HS-27A (cell line): ENCODE measurements around the gene PTGES3.
A peak's percentile ranks its signal among the peaks of the same experiment; 100 is the strongest.
"Not testable (repeated sequence)": the region's sequence is repeated elsewhere in the genome, so short reads cannot be mapped to it uniquely, and the experiment has no call there.

Source experiments
- DNase-seq: peaks from one replicate; pipeline ENCODE4 v3.0.0-alpha.2; 2012; ENCODE audit warnings: low read depth, missing footprints

The PTGES3 gene

DNA sequence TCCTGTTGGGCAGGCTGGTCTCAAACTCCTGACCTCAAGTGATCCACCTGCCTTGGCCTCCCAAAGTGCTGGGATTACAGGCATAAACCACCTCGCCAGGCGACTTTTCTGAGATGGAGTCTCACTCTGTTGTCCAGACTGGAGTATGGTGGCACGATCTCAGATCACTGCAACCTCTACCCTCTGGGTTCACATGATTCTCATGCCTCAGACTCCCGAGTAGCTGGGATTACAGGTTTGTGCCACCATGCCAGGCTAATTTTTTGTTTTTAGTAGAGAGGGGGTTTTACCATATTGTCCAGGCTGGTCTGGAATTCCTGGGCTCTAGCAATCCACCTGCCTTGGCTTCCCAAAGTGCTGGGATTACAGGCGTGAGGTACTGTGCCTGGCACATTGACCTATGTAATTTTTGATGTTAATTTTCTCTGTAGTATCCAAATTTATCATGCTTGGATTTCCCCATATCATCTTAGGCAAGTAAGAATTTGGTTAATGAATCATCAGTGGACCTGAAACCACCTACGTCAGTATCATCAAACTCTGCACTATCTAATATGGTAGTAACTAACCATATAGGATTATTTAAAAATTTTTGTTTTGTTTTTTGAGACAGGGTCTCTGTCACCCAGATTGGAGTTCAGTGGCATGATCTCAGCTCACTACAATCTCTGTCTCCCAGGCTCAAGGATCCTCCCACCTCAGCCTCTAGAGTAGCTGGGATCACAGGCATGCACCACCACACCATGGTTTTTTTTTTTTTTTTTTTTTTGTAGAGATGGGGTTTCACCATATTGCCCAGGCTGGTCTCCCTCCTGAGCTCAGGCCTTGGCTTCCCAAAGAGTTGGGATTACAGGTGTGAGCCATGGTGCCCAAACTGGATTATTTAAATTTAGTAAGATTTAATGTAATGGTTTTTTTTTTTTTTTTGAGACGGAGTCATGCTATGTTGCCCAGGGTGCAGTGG is 30.4 kb downstream of the PTGES3 start:
- DNase-seq, result no peak

DNA sequence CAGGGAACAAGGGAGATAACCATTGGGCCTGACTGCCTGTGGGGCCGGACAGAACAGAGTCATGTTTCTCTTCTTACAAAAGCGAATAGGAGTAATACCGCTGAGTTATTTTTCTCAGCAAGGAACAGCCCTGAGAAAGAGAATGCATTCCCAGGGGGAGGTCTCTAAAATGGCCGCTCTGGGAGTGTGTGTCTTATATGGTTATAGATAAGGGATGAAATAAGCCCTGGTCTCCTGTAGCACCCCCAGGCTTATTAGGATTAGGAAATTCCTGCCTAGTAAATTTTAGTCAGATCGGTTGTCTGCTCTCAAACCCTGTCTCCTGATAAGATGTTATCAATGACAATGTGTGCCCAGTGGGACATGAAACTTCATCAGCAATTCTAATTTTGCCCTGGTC is 34.3 kb downstream of the PTGES3 start:
- not testable (repeated sequence) for DNase-seq

DNA sequence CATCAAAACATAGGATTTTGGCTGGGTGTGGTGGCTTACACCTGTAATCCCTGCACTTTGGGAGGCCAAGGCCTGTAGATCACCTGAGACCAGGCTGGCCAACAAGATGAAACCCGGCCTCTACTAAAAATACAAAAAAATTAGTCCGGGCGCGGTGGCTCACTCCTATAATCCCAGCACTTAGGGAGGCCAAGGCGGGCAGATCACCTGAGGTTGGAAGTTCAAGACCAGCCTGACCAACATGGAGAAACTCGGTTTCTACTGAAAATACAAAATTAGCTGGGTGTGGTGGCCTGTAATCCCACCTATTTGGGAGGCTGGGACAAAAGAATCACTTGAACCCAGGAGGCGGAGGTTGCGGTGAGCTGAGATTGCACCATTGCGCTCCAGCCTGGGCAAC is 40.1 kb downstream of the PTGES3 start:
- not testable (repeated sequence) for DNase-seq

DNA sequence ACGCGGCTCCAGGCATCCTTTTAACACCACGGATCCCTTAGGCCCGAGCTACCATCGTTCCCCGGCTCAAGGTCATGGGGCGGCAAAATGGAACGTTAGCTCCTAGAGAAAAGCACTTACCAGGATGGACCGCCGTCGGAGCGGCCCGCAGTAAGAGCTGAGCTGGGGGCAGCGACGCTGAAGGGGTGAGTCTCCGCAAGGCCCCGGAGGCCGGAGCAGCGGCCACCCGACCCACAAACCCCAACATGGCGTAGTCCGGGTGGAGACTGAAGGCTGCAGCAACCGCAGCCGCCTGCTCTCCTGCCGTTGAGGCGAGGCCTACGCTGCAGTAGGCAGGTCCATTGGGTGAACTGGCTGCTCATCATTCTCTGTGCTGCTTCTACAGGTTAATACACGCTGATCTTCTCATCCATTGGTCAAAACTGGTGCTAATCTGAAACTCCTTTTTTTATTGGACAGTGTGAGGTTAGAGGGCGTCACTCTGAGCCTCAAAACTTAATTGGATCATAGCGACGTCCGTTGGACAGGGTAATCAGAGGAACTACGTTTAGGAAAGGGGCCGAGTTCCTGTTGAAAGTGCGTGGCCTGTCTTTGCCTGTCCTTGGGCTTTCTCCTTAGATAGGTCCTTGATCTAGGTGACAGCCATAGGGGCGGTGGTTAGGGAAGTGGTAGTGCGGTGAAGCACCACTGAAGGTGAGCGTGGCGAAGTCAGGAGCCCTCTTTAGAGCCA is 42.2 kb downstream of the PTGES3 start, which contains the start of gene ATP5F1B:
TSS of gene ATP5F1B (minus strand) at position 268 of the 730 bp plus-strand sequence. CDS start at position 247, 21 bp downstream.
- peak; percentile 98 for DNase-seq

DNA sequence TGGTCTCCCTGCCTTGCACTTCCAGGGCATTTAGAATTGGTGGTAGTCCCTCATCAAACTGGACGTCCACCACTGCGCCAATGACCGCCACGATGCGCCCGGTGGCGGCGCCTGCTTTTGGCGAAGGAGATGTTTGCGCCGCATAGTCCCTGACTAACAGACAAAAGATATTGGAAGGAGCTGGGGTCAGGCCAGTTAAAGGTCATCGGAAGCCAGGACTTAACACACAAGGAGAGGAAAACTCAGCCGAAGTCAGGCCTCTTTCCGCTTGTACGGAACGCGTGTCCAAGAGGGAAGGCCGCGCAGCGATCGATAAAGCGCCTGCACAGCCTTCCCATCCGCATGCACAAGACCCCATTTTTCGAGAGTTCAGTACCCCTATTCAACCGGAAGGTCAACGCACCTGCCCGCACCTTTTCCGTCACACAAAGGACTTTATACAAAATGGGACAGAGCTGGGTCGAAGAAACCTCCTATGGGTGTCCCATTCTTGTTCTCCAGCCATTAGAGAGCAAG is 42.8 kb downstream of the PTGES3 start:
- DNase-seq, result no peak

DNA sequence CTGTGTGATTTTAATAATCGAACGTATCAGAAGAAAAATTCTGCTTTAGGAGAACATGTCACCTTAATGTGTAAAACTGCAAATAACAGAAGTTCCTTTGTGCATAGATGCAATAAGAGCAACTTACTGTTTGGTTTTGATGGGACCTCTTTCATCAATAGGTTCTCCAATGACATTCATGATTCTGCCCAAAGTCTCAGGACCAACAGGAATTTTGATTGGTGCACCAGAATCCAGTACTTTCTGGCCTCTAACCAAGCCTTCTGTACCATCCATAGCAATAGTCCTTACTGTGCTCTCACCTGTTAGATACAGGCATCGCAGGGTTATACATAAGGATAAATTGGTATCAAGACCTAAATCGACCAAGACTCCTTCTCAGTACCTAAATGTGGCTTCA is 43.4 kb downstream of the PTGES3 start:
- DNase-seq, result no peak

DNA sequence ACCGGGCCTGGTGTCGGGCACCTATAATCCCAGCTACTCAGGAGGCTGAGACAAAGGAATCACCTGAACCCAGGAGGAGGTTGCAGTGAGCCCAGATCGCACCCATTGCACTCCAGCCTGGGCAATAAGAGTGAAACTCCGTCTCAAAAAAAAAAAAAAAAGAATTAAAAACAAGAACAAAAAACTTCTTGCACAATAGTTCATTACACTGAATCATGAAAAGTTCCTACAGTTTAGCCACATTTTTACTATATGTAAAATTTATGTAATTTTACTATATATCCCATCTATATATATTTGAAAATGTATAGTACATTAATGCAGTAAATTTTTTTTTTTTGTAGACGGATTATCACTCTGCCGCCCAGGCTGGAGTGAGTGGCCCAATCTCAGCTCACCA is 46.9 kb downstream of the PTGES3 start:
- DNase-seq, result no peak

DNA sequence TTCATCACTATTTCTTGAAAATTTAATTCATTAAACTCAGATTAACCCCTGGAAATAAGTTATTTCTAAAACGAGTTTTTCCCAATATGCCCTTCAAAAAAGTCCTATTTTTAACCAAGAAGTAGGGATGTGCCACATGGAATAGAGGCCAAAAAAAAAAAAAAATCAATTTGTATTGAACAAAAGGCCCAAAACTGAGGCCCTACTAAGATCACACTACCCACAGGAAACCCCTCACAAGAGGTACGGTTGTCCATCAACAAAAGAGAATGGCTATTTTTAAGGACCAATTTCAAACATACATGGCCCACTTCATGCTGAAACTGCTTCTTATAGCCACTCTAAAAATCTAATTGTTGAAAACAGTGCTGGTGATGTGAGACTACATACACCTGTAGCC is 50.5 kb downstream of the PTGES3 start:
- DNase-seq, result no peak

DNA sequence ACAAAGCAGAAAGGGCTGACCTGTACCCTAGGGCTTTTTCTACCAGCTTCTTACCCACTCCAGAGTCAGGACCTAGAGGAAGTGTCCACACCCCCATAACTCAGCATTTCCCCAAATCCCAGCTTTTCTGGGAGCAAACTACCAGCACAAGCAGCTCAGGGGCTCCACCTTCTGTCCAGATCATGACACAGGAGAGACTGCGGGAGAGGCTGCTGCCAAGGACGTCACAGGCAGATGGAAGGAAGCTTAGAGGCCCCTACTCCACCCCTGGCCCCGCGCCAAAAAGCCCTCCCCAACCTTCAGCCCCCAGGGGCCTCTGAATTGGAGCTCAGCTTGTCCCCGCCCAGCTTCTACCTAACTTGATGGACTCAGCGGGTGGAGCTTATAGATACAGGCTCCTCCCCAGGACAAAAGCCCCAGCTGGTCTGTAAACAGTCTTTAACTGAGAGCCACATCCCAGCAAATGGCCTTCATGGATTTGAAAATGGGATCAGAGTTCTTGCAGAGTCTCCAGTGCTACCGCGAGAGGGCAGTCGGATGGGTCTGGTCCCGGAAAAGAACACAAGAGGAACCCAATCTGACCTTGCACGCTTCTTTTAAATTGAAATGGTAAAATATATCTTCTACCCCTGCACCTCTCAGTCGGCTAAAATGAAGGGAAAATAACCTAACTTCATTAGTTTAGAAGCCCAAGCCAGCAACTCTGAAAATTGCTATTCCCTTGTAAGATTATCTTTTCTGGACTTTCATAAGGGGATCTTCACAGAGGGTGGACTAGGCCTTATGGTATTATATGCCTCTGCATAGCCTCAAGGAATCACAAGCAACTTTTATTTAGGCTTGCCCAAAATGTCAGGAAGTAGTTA is 51.2 kb downstream of the PTGES3 start:
- peak; percentile 97 for DNase-seq

DNA sequence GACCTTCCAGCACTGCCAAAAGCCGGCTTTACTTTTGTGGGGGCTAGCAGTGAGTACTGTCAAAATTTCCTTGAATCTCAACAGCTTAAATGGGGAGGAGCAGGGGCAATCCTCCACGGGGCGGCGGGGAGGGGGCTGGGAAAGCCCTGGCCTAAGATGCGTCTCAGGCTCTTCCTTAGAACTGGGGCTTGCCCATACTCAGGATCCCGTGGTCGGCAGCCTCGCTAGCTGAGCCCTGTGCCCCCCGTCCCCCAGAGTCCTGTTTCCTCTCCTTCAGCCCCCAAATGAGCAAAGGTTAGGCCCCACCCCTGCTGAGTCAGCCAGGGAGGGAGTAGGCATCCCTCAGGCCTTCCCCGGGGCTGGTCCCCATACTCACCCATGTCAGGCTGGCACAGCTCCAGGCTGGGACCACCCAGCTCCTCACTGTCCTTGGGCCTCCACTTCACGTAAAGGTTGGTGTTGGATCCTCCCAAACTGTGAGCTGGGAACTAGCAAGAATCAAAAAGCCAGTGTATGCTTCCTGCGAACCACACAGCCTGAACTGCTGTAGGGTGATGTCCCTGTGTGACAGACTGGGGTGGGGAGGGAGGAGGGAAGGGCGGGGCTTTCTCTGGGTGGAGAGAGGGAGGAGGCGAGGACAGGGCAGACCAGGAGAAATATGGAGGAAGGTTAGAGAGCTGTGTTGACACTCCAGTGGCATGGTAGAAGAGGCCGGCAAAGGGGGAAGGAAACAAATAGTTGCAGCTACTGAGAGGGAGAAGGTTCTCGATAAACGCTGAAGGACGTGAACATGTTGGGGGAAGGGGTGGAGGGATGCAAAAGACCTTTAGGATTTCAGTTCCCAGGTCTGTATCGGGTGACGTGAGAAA is 52.0 kb downstream of the PTGES3 start:
- DNase-seq, result peak; percentile 84

DNA sequence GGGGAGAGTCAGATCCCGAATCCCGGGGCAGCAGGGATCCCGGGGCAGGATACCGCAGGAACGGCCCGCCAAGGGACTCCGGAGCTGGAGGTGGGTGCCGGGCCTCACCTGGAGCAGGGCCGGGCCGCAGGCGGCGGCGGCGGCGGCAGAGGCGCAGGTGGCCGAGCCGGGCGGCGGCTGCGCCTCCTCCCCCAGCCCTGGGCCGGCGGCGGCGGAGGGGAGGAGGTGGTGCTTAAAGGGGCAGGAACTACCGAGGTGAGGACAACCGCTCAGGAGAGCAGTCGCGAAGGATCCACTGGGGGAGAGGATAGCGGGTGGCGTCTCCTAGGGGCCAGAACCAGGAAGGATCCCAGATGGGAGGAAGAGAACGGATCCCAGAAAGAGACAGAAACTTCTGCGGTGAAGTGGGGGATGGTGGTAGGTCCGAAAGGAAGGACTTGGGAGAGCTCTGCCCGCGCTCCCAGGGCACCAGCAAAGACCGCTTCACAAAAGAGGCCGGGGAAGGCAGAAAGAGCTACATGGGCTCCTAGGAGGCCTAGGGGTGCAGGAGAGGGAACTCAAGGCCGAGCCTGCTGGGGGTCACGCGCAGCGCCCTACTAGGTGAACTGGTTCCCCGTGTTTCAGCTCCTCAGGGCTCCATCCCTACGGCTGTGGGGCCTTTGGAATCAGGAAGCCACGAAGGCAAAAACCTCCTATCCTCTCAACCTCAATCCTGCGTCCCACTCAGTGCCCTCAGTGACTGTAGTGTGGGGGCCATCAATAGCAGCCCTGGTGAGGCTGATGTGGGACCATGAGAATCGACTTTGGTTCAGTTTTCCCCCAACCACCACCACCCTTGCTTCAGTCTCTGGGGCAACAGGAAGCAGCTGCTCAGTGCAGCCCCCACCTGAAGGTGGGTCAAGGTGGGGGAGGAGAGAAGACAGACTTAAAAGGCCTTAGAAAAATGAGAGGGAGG is 53.0 kb downstream of the PTGES3 start:
- no peak for DNase-seq

DNA sequence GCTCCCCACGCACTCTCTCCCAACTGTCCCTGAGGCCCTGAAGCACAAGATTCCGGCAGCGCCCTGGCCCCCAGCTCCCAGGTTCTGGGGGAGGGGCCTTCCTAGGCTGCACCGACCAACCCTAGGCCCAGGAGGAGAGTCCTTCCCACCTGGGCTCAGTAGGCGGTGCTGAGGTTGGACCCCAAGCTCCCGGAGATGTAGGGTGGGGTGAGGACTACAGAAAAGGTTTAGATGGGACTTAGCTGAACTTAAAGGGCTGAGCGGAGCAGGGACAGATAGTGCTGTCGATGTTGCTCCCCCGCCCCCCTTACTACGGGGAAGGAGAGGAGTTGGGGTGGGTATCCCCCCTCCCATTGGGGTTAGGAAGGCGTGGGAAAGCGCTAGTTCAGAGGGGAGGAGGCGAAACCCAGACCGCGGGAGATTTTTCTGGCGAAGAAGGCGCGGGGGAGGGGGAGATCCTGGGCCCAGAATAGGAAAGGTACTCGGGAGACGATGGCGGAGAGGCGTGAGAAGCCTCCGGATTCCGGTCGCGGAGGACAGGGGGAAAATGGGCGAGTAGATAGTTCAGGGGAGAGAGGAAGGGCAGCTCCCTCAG is 53.7 kb downstream of the PTGES3 start:
- DNase-seq, result no peak

DNA sequence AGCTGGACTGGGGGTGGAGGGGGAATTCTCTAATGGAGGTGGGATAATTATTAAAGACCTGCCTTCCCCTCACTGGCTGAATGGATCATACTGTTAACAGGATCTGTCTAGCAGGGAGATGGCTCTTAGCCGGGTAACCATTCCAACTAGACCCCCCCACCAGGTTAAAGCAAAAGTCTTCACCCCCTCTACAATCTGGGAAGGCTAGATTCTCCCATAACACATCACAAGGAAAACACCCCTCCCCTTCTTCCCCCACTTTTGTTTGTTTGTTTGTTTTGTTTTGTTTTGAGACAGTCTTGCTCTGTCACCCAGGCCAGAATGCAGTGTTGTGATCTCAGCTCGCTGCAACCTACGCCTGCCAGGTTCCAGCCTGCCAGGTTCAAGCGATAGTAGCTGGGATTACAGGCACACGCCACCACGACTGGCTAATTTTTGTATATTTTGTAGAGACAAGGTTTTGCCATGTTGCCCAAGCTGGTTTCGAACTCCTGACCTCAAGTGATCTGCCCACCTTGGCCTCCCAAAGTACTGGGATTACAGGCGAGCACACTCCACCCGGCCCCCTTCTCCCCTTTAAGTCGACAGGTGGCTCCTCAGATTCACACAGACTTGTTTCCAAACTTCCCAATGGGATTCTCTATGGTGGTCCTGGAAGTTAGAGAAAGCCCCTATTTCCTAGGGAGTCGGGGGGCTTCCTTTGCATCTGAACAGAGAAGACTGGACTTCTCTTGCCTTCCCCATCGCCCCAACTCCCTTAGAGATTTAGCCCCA is 54.4 kb downstream of the PTGES3 start:
- DNase-seq, result no peak

DNA sequence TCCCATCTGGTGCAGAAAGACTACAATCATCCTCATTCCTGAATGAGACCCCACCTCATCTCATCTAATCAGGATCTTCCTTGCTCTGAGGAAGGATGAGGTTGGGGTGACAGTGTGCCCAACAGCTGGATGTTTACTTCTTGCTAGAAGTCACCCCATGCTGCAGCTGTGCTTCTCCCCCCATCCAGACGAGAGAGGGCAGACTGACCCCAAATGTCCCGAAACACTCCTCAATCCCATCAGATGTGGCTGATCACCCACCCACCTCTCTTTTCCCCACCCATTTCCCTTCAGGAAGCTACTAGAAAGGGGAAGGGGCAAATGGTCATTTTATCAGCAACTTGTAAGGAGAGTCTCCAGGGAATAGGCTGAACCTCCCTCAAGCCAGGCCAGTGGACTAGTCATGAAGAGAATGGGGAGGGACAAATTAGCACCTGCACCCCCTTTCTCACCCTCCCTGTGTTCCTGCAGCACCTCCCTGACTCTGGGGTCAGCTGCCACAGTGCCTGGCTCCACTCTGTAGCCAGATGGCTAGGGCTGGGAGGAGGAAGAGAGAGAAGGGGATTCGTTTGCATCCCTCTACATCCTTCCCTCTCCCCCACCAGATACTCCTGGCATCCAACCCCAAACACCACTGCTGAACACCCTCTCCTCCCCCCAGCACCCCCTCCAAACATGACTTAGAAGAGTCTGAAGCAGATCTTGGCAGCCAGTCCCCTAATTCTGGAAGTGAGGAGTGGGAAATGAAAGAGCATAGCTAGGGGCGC is 55.2 kb downstream of the PTGES3 start:
- DNase-seq, result no peak

DNA sequence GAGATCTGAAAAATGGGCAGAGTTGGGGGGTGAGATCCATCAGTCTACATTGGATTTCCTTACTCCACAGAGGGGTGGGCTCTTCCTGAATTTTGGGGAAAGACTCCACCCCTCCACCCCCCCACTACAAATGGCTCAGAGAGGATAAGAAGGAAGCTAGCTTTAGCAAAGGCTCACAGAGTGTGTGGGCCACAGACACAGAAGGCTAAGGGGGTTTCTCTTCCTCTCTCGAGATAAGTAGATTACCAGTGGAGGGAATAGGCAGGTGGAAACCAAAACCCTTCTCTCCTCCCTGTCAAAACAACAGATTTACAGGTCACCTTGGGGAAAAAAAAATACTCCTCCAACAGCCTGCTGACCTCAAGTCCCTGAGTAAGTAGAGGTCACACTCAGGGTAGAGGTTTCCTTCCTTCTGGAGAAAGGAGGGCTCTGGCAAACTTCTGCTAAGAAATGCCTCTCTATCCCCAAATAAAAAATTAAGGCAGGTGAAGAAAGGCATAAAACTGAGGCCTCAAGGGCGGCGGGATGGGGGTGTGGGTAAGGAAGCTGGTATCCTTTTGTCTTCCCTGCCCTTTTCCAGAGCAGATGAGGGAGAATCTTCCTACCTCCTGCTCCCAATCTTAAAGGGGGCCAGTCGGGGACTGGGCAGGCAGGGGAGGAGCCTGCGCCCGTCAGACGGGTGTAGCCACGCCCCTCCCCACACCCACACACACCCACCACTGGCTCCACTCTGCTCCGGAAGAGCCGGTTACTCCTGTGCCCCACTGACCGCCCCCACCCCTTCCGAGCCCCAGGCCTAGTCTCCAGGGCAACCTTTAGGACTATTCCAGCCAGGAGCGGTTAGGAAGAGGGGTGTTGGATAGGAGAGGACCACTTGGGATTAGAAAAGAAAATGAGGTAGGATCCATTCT is 56.0 kb downstream of the PTGES3 start:
- DNase-seq, result no peak

DNA sequence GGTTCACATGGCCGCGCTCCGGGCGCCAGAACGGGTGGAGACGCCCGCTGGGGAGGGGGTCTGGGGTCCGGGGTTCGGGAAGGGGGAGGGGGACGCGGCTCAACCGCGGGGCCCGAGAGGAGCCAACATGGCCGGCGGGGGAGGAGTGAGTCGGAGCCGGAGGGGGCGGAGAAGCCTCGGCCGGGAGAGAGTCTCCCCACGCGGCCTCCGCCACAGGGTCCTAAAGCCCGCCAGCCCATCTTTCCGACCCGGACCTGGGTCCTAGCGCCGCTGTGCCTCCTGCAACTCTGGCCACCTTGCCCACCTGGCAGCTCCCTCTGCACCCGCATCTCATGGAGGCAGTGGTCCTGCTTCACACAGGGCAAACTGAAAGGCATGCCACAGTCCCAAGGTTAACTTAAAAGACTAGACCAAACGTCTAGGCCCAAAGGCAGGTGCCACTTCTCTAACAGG is 57.9 kb downstream of the PTGES3 start, which contains the start of gene BAZ2A:
TSS of gene BAZ2A (minus strand) at position 147 of the 453 bp plus-strand sequence. CDS start 12,796 bp downstream, outside the sequence.
- no peak for DNase-seq
